Measurements from ENCODE around the gene ONECUT3.
"Not testable (repeated sequence)": the region's sequence is repeated elsewhere in the genome, so short reads cannot be mapped to it uniquely, and the experiment has no call there.

GRCh38 chr19:1797313-1797712 is 44.0 kb downstream of the ONECUT3 start:
- not testable (repeated sequence) for TF ChIP-seq EZH2, EZH2phosphoT487 (IDR thresholded peaks at IDR 0.05)
- TF ChIP-seq, protein P1, sequence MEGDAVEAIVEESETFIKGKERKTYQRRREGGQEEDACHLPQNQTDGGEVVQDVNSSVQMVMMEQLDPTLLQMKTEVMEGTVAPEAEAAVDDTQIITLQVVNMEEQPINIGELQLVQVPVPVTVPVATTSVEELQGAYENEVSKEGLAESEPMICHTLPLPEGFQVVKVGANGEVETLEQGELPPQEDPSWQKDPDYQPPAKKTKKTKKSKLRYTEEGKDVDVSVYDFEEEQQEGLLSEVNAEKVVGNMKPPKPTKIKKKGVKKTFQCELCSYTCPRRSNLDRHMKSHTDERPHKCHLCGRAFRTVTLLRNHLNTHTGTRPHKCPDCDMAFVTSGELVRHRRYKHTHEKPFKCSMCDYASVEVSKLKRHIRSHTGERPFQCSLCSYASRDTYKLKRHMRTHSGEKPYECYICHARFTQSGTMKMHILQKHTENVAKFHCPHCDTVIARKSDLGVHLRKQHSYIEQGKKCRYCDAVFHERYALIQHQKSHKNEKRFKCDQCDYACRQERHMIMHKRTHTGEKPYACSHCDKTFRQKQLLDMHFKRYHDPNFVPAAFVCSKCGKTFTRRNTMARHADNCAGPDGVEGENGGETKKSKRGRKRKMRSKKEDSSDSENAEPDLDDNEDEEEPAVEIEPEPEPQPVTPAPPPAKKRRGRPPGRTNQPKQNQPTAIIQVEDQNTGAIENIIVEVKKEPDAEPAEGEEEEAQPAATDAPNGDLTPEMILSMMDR (IDR thresholded peaks at IDR 0.05) = not testable (repeated sequence)
